ENCODE measurements around the gene RBFOX2.

GRCh38 chr22:35834061-35834460, 194.6 kb downstream of the RBFOX2 start:
- TF ChIP-seq POLR2AphosphoS5 (IDR thresholded peaks at IDR 0.05; ENCODE audit: insufficient read depth in 1 of 2, low read depth in 1 of 2) (no peak), CTCF (IDR thresholded peaks at IDR 0.05) (no peak), POLR2A (IDR thresholded peaks at IDR 0.05) (no peak)
